ENCODE results near the gene MPIG6B. TPM values are rescaled to one million over a fixed set of nuclear protein-coding genes. Genes with fewer than 3 reads are reported as not detected.

The MPIG6B gene
- total RNA-seq, 1 donor from 2014 or later = not detected

- Histone ChIP-seq H3F3A (ENCODE audit: low read depth) (no peaks in the 10 kb centered on the region), H2AFZ (replicated peaks) (no peak overlapping the region), H3K4me1 (no peaks in the 10 kb centered on the region), H3K27ac (no peak overlapping the region), H4K20me1 (ENCODE audit: low read depth) (no peaks in the 10 kb centered on the region), H3K27me3 (no peaks in the 10 kb centered on the region), H3K36me3 (no peaks in the 10 kb centered on the region), H3K9me3 (ENCODE audit: low read depth) (no peaks in the 10 kb centered on the region), H3K79me2 (ENCODE audit: low read depth) (no peaks in the 10 kb centered on the region), H3K4me3 (no peak overlapping the region), H3K4me2 (no peak overlapping the region), H3K9ac (no peak overlapping the region)
- Mint-ChIP-seq H3K4me3 (no peak overlapping the region), H3K27ac (no peak overlapping the region), H3K4me1 (peaks cover 8% of the 10 kb centered on the region), H3K9me3 (no peaks in the 10 kb centered on the region), H3K36me3 (no peaks in the 10 kb centered on the region), H3K27me3 (ENCODE audit: insufficient read depth, low read depth) (peaks cover 2% of the 10 kb centered on the region)
- no peak for TF ChIP-seq EZH2phosphoT487 (IDR thresholded peaks at IDR 0.05)
- TF ChIP-seq CTCF (IDR thresholded peaks at IDR 0.05) = no peak
- DNase-seq (ENCODE audit: low spot score) = no peak
These were observed 48.8 kb downstream of the MPIG6B start for GRCh38 chr6:31771992-31772358.

GRCh38 chr6:31775184-31775583 is 52.0 kb downstream of the MPIG6B start:
- no peak for DNase-seq (ENCODE audit: low spot score)
- Histone ChIP-seq H3K27me3 (no peaks in the 10 kb centered on the region), H3K4me2 (no peak overlapping the region), H3K4me3 (no peak overlapping the region), H4K20me1 (ENCODE audit: low read depth) (no peaks in the 10 kb centered on the region), H3K27ac (no peak overlapping the region), H3K4me1 (no peaks in the 10 kb centered on the region), H3K9ac (no peak overlapping the region), H3K9me3 (ENCODE audit: low read depth) (no peaks in the 10 kb centered on the region), H3K79me2 (ENCODE audit: low read depth) (no peaks in the 10 kb centered on the region), H3K36me3 (no peaks in the 10 kb centered on the region), H2AFZ (replicated peaks) (no peak overlapping the region), H3F3A (ENCODE audit: low read depth) (no peaks in the 10 kb centered on the region)
- no peak for TF ChIP-seq CTCF (IDR thresholded peaks at IDR 0.05)
- TF ChIP-seq EZH2 (IDR thresholded peaks at IDR 0.05) = no peak
- no peak for TF ChIP-seq EZH2phosphoT487 (IDR thresholded peaks at IDR 0.05)
- H3K36me3 Mint-ChIP-seq = no peaks in the 10 kb centered on the region
- H3K9me3 Mint-ChIP-seq = no peaks in the 10 kb centered on the region
- H3K4me3 Mint-ChIP-seq = no peak overlapping the region
- peaks cover 2% of the 10 kb centered on the region for H3K27me3 Mint-ChIP-seq (ENCODE audit: insufficient read depth, low read depth)
- peak overlapping the region; percentile 34 for H3K27ac Mint-ChIP-seq
- peaks cover 6% of the 10 kb centered on the region for H3K4me1 Mint-ChIP-seq

- H3K27ac Mint-ChIP-seq = peak overlapping the region; percentile 34
- H3K9me3 Mint-ChIP-seq = no peaks in the 10 kb centered on the region
These were observed 52.7 kb downstream of the MPIG6B start for GRCh38 chr6:31775633-31776484.

More at GRCh38 chr6:31775633-31776484, 52.7 kb downstream of the MPIG6B start:
- H3K27ac ChIP-seq = no peak overlapping the region
- no peak overlapping the region for H3K4me3 ChIP-seq
- Mint-ChIP-seq H3K36me3 (peaks cover 4% of the 10 kb centered on the region), H3K4me3 (no peak overlapping the region), H3K27me3 (ENCODE audit: insufficient read depth, low read depth) (peaks cover 2% of the 10 kb centered on the region), H3K4me1 (peaks cover 6% of the 10 kb centered on the region)
- no peaks in the 10 kb centered on the region for H4K20me1 ChIP-seq (ENCODE audit: low read depth)
- H2AFZ ChIP-seq (replicated peaks) = no peak overlapping the region
- no peak for TF ChIP-seq EZH2phosphoT487 (IDR thresholded peaks at IDR 0.05)
- TF ChIP-seq CTCF (IDR thresholded peaks at IDR 0.05) = no peak
- TF ChIP-seq EZH2 (IDR thresholded peaks at IDR 0.05) = no peak
- no peak for DNase-seq (ENCODE audit: low spot score)
- no peak overlapping the region for H3K4me2 ChIP-seq
- no peaks in the 10 kb centered on the region for H3K36me3 ChIP-seq
- no peaks in the 10 kb centered on the region for H3K4me1 ChIP-seq
- H3K27me3 ChIP-seq = no peaks in the 10 kb centered on the region
- H3K9ac ChIP-seq = no peak overlapping the region
- no peaks in the 10 kb centered on the region for H3K79me2 ChIP-seq (ENCODE audit: low read depth)
- no peaks in the 10 kb centered on the region for H3K9me3 ChIP-seq (ENCODE audit: low read depth)
- no peaks in the 10 kb centered on the region for H3F3A ChIP-seq (ENCODE audit: low read depth)

Small RNAs within 50 kb of the gene (microRNA-seq; reads per million reads assigned to microRNA genes)
- 0.73 reads per million for gene MIR4646

Small RNAs within 50 kb of the gene (small RNA-seq; reads per million reads assigned to genes)
- gene LY6G6D = not detected
- gene MIR4646 = not detected
- not detected for gene MSH5-SAPCD1
- not detected for gene RNU6-850P
- gene SAPCD1 = not detected

Other genes starting within 250 kb of the MPIG6B start
- gene MICB, start 225.2 kb upstream of the MPIG6B start, total RNA-seq (ENCODE audit: low replicate concordance) = 8.1 and 9.1 TPM in 2 replicates
- not detected in 2 replicates for gene MCCD1, start 194.4 kb upstream of the MPIG6B start, total RNA-seq (ENCODE audit: low replicate concordance)
- gene DDX39B, start 181.4 kb upstream of the MPIG6B start, total RNA-seq (ENCODE audit: low replicate concordance) = 493 and 913 TPM in 2 replicates
- gene ATP6V1G2, start 176.8 kb upstream of the MPIG6B start, total RNA-seq (ENCODE audit: low replicate concordance) = 6.8 and 8.8 TPM in 2 replicates
- 8.6 and 30.3 TPM in 2 replicates for gene NFKBIL1, start 175.8 kb upstream of the MPIG6B start, total RNA-seq (ENCODE audit: low replicate concordance)
- not detected in 2 replicates for gene LTA, start 151.1 kb upstream of the MPIG6B start, total RNA-seq (ENCODE audit: low replicate concordance)
- gene TNF, start 147.8 kb upstream of the MPIG6B start, total RNA-seq (ENCODE audit: low replicate concordance) = 0.19 TPM in 1 of 2 replicates, not detected in the other
- 0.15 TPM in 1 of 2 replicates, not detected in the other for gene LTB, start 140.9 kb upstream of the MPIG6B start, total RNA-seq (ENCODE audit: low replicate concordance)
- gene LST1, start 137.1 kb upstream of the MPIG6B start, total RNA-seq (ENCODE audit: low replicate concordance) = not detected in 2 replicates
- not detected in 2 replicates for gene NCR3, start 130.4 kb upstream of the MPIG6B start, total RNA-seq (ENCODE audit: low replicate concordance)
- not detected in 2 replicates for gene AIF1, start 108.1 kb upstream of the MPIG6B start, total RNA-seq (ENCODE audit: low replicate concordance)
- 55.5 and 138 TPM in 2 replicates for gene PRRC2A, start 102.7 kb upstream of the MPIG6B start, total RNA-seq (ENCODE audit: low replicate concordance)
- 171 and 310 TPM in 2 replicates for gene BAG6, start 70.7 kb upstream of the MPIG6B start, total RNA-seq (ENCODE audit: low replicate concordance)
- gene APOM, start 67.5 kb upstream of the MPIG6B start, total RNA-seq (ENCODE audit: low replicate concordance) = 2.6 and 4.2 TPM in 2 replicates
- 14.6 and 17.1 TPM in 2 replicates for gene C6orf47, start 62.6 kb upstream of the MPIG6B start, total RNA-seq (ENCODE audit: low replicate concordance)
- gene GPANK1, start 58.4 kb upstream of the MPIG6B start, total RNA-seq (ENCODE audit: low replicate concordance) = 20.2 and 21.0 TPM in 2 replicates
- gene CSNK2B, start 57.3 kb upstream of the MPIG6B start, total RNA-seq (ENCODE audit: low replicate concordance) = 126 and 190 TPM in 2 replicates
- gene LY6G5B, start 53.4 kb upstream of the MPIG6B start, total RNA-seq (ENCODE audit: low replicate concordance) = 2.8 and 8.6 TPM in 2 replicates
- 0.09 TPM in 1 of 2 replicates, not detected in the other for gene LY6G5C, start 42.3 kb upstream of the MPIG6B start, total RNA-seq (ENCODE audit: low replicate concordance)
- 21.3 and 45.0 TPM in 2 replicates for gene ABHD16A, start 20.0 kb upstream of the MPIG6B start, total RNA-seq (ENCODE audit: low replicate concordance)
- gene LY6G6F, start 16.5 kb upstream of the MPIG6B start, total RNA-seq (ENCODE audit: low replicate concordance) = not detected in 2 replicates
- 0.90 TPM in 1 of 2 replicates, not detected in the other for gene LY6G6D, start 8.0 kb upstream of the MPIG6B start, total RNA-seq (ENCODE audit: low replicate concordance)
- gene LY6G6C, start 1.6 kb upstream of the MPIG6B start, total RNA-seq (ENCODE audit: low replicate concordance) = not detected in 2 replicates
- gene DDAH2, start 5.9 kb downstream of the MPIG6B start, total RNA-seq (ENCODE audit: low replicate concordance) = 94.3 and 202 TPM in 2 replicates
- gene CLIC1, start 13.2 kb downstream of the MPIG6B start, total RNA-seq (ENCODE audit: low replicate concordance) = 234 and 307 TPM in 2 replicates
- 45.5 and 50.9 TPM in 2 replicates for gene MSH5, start 16.6 kb downstream of the MPIG6B start, total RNA-seq (ENCODE audit: low replicate concordance)
- 10.1 and 11.9 TPM in 2 replicates for gene SAPCD1, start 39.3 kb downstream of the MPIG6B start, total RNA-seq (ENCODE audit: low replicate concordance)
- gene VWA7, start 54.0 kb downstream of the MPIG6B start, total RNA-seq (ENCODE audit: low replicate concordance) = 0.15 and 0.34 TPM in 2 replicates
- 34.1 and 66.8 TPM in 2 replicates for gene VARS1, start 72.4 kb downstream of the MPIG6B start, total RNA-seq (ENCODE audit: low replicate concordance)
- 105 and 125 TPM in 2 replicates for gene LSM2, start 83.6 kb downstream of the MPIG6B start, total RNA-seq (ENCODE audit: low replicate concordance)
- gene HSPA1L, start 91.9 kb downstream of the MPIG6B start, total RNA-seq (ENCODE audit: low replicate concordance) = 0.49 and 1.2 TPM in 2 replicates
- gene HSPA1A, start 92.2 kb downstream of the MPIG6B start, total RNA-seq (ENCODE audit: low replicate concordance) = 36.0 and 84.3 TPM in 2 replicates
- gene HSPA1B, start 104.4 kb downstream of the MPIG6B start, total RNA-seq (ENCODE audit: low replicate concordance) = 35.3 and 65.1 TPM in 2 replicates
- gene NEU1, start 139.4 kb downstream of the MPIG6B start, total RNA-seq (ENCODE audit: low replicate concordance) = 17.4 and 30.3 TPM in 2 replicates
- 0.32 and 0.93 TPM in 2 replicates for gene SLC44A4, start 155.6 kb downstream of the MPIG6B start, total RNA-seq (ENCODE audit: low replicate concordance)
- 93.3 and 189 TPM in 2 replicates for gene EHMT2, start 174.3 kb downstream of the MPIG6B start, total RNA-seq (ENCODE audit: low replicate concordance)
- gene ZBTB12, start 178.7 kb downstream of the MPIG6B start, total RNA-seq (ENCODE audit: low replicate concordance) = 8.4 and 25.6 TPM in 2 replicates
- gene C2, start 204.3 kb downstream of the MPIG6B start, total RNA-seq (ENCODE audit: low replicate concordance) = 1.1 and 1.4 TPM in 2 replicates
- 0.50 TPM in 1 of 2 replicates, not detected in the other for gene CFB, start 222.7 kb downstream of the MPIG6B start, total RNA-seq (ENCODE audit: low replicate concordance)
- gene NELFE, start 235.6 kb downstream of the MPIG6B start, total RNA-seq (ENCODE audit: low replicate concordance) = 129 and 135 TPM in 2 replicates
- gene SKIC2, start 235.8 kb downstream of the MPIG6B start, total RNA-seq (ENCODE audit: low replicate concordance) = 21.0 and 50.5 TPM in 2 replicates
- gene DXO, start 248.8 kb downstream of the MPIG6B start, total RNA-seq (ENCODE audit: low replicate concordance) = 10.2 and 23.0 TPM in 2 replicates

Data from neural progenitor cell (in vitro differentiated cells).